Measurements from ENCODE around the gene HSD17B2.

- TF ChIP-seq CTCF (conservative IDR thresholded peaks at IDR 0.05) (no peak), ZFX (IDR thresholded peaks at IDR 0.05) (no peak)
Observed at GRCh38 chr16:82027629-82028064, 7.4 kb upstream of the HSD17B2 start.
